Ishikawa (cell line): ENCODE measurements around the gene SMARCD1.

Source experiments
- CEBPB ChIP-seq: IDR thresholded peaks from 2 replicates; pipeline ENCODE4 v1.6.1; 2012
- FOXM1 ChIP-seq: IDR thresholded peaks from 2 replicates; pipeline ENCODE4 v1.6.1; 2012; ENCODE audit warnings: low read depth, borderline replicate concordance
- REST ChIP-seq: IDR thresholded peaks from 2 replicates; pipeline ENCODE4 v1.6.1; 2012; ENCODE audit warnings: low read depth, mild to moderate bottlenecking
- TCF12 ChIP-seq: IDR thresholded peaks from 2 replicates; pipeline ENCODE4 v1.6.1; 2012; ENCODE audit warnings: low read depth
- YY1 ChIP-seq: IDR thresholded peaks from 2 replicates; pipeline ENCODE4 v1.6.1; 2012; ENCODE audit warnings: low read depth
- ZBTB7A ChIP-seq: IDR thresholded peaks from 2 replicates; pipeline ENCODE4 v1.6.1; 2012; ENCODE audit warnings: low read depth
- TF ChIP-seq, protein P1 (sequence below): IDR thresholded peaks from 2 replicates; pipeline ENCODE4 v1.6.1; 2012
- TF ChIP-seq, protein P2 (sequence below): IDR thresholded peaks from 2 replicates; pipeline ENCODE4 v1.6.1; 2012

GRCh38 chr12:50147281-50147680, 62.1 kb downstream of the SMARCD1 start:
- TF ChIP-seq CEBPB = no peak
- TF ChIP-seq REST = no peak
- TF ChIP-seq, protein P1, sequence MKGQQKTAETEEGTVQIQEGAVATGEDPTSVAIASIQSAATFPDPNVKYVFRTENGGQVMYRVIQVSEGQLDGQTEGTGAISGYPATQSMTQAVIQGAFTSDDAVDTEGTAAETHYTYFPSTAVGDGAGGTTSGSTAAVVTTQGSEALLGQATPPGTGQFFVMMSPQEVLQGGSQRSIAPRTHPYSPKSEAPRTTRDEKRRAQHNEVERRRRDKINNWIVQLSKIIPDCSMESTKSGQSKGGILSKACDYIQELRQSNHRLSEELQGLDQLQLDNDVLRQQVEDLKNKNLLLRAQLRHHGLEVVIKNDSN = no peak
- no peak for TF ChIP-seq ZBTB7A
- TF ChIP-seq, protein P2, sequence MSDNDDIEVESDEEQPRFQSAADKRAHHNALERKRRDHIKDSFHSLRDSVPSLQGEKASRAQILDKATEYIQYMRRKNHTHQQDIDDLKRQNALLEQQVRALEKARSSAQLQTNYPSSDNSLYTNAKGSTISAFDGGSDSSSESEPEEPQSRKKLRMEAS = no peak
- no peak for TF ChIP-seq TCF12
- no peak for TF ChIP-seq FOXM1
- no peak for TF ChIP-seq YY1
